Kidney epithelial cell (primary cell): ENCODE results near the gene KIF1B. TPM values are rescaled to one million over a fixed set of nuclear protein-coding genes. Genes with fewer than 3 reads are reported as not detected.

Experiments used
- DNase-seq: peaks from one replicate; pipeline ENCODE4 v3.0.0-alpha.2; 2010; ENCODE audit warnings: low read depth
- H3K27me3 ChIP-seq: 2 replicates; pipeline ENCODE4 v1.6.0; 2011; ENCODE audit warnings: low read length; ENCODE audit not compliant: control insufficient read depth, insufficient read depth
- H3K36me3 ChIP-seq: 2 replicates; pipeline ENCODE4 v1.5.1; 2011; ENCODE audit warnings: low read length; ENCODE audit not compliant: control insufficient read depth, insufficient read depth
- H3K4me3 ChIP-seq: 2 replicates; pipeline ENCODE4 v1.5.1; 2011; ENCODE audit warnings: low read depth, mild to moderate bottlenecking, control low read depth, low read length
- CTCF ChIP-seq: IDR thresholded peaks from 2 replicates; pipeline ENCODE4 v1.5.1; 2011; ENCODE audit warnings: mild to moderate bottlenecking, moderate library complexity, low read length, control low read depth, inconsistent platforms; ENCODE audit not compliant: insufficient read depth, poor library complexity, severe bottlenecking
- total RNA-seq: library from RNA; depleted of rRNA; stranded (reverse); fragments of >200 nt; gene quantifications from 2 replicates; pipeline ENCODE4 v1.2.3, GENCODE V29; 2015

KIF1B gene
- total RNA-seq, 1 donor from 2014 or later: 33.9 TPM

GRCh38 chr1:10189659-10190058 is 20.7 kb upstream of the KIF1B start:
- Histone ChIP-seq H3K4me3 (no peak overlapping the region), H3K27me3 (no peaks in the 10 kb centered on the region), H3K36me3 (no peaks in the 10 kb centered on the region)
- no peak for TF ChIP-seq CTCF
- DNase-seq: no peak

- Histone ChIP-seq H3K4me3 (no peak overlapping the region), H3K36me3 (no peaks in the 10 kb centered on the region), H3K27me3 (no peaks in the 10 kb centered on the region)
- no peak for DNase-seq
- no peak for TF ChIP-seq CTCF
Measured at GRCh38 chr1:10192263-10192662, 18.1 kb upstream of the KIF1B start.

GRCh38 chr1:10193288-10193687 is 17.1 kb upstream of the KIF1B start:
- TF ChIP-seq CTCF: no peak
- DNase-seq: no peak
- H3K27me3 ChIP-seq: no peaks in the 10 kb centered on the region
- H3K36me3 ChIP-seq: no peaks in the 10 kb centered on the region
- no peak overlapping the region for H3K4me3 ChIP-seq

- DNase-seq: no peak
- Histone ChIP-seq H3K36me3 (no peaks in the 10 kb centered on the region), H3K27me3 (no peaks in the 10 kb centered on the region), H3K4me3 (no peak overlapping the region)
- no peak for TF ChIP-seq CTCF
Measured at GRCh38 chr1:10195570-10195969, 14.8 kb upstream of the KIF1B start.

GRCh38 chr1:10196976-10197375 is 13.4 kb upstream of the KIF1B start:
- no peaks in the 10 kb centered on the region for H3K27me3 ChIP-seq
- DNase-seq: no peak
- no peak for TF ChIP-seq CTCF

GRCh38 chr1:10200620-10201019 is 9.8 kb upstream of the KIF1B start:
- no peaks in the 10 kb centered on the region for H3K36me3 ChIP-seq
- no peaks in the 10 kb centered on the region for H3K27me3 ChIP-seq
- H3K4me3 ChIP-seq: no peak overlapping the region
- DNase-seq: no peak
- no peak for TF ChIP-seq CTCF

More at GRCh38 chr1:10196976-10197375, 13.4 kb upstream of the KIF1B start:
- H3K36me3 ChIP-seq: no peaks in the 10 kb centered on the region
- H3K4me3 ChIP-seq: no peak overlapping the region
